Measurements from ENCODE around the gene BRINP1. TPM values are rescaled to one million over a fixed set of nuclear protein-coding genes. Genes with fewer than 3 reads are reported as not detected.

Gene BRINP1
- total RNA-seq, 1 donor from 2014 or later = 1.5 TPM

GRCh38 chr9:119283078-119283794 lies 86.0 kb downstream of the BRINP1 start:
- TF ChIP-seq, protein P1, sequence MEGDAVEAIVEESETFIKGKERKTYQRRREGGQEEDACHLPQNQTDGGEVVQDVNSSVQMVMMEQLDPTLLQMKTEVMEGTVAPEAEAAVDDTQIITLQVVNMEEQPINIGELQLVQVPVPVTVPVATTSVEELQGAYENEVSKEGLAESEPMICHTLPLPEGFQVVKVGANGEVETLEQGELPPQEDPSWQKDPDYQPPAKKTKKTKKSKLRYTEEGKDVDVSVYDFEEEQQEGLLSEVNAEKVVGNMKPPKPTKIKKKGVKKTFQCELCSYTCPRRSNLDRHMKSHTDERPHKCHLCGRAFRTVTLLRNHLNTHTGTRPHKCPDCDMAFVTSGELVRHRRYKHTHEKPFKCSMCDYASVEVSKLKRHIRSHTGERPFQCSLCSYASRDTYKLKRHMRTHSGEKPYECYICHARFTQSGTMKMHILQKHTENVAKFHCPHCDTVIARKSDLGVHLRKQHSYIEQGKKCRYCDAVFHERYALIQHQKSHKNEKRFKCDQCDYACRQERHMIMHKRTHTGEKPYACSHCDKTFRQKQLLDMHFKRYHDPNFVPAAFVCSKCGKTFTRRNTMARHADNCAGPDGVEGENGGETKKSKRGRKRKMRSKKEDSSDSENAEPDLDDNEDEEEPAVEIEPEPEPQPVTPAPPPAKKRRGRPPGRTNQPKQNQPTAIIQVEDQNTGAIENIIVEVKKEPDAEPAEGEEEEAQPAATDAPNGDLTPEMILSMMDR (IDR thresholded peaks at IDR 0.05) = no peak
- DNase-seq (no peak), ATAC-seq (peak; percentile 39)
- Histone ChIP-seq H3K27ac (no peak overlapping the region), H3K4me3 (no peak overlapping the region), H3K36me3 (no peaks in the 10 kb centered on the region), H3K9me3 (no peaks in the 10 kb centered on the region), H3K4me1 (no peaks in the 10 kb centered on the region), H3K27me3 (peaks cover 22% of the 10 kb centered on the region)
- intact Hi-C loops (cut with DNase I) = no loop called here

GRCh38 chr9:119282476-119283077 lies 86.7 kb downstream of the BRINP1 start:
- ATAC-seq (no peak), DNase-seq (no peak)
- peaks cover 22% of the 10 kb centered on the region for H3K27me3 ChIP-seq
- TF ChIP-seq, protein P1 (IDR thresholded peaks at IDR 0.05) = no peak
- no peak overlapping the region for H3K4me3 ChIP-seq
- no peaks in the 10 kb centered on the region for H3K36me3 ChIP-seq
- no peaks in the 10 kb centered on the region for H3K9me3 ChIP-seq
- H3K27ac ChIP-seq = no peak overlapping the region
- intact Hi-C loops (cut with DNase I) = no loop called here
- H3K4me1 ChIP-seq = no peaks in the 10 kb centered on the region

DNA sequence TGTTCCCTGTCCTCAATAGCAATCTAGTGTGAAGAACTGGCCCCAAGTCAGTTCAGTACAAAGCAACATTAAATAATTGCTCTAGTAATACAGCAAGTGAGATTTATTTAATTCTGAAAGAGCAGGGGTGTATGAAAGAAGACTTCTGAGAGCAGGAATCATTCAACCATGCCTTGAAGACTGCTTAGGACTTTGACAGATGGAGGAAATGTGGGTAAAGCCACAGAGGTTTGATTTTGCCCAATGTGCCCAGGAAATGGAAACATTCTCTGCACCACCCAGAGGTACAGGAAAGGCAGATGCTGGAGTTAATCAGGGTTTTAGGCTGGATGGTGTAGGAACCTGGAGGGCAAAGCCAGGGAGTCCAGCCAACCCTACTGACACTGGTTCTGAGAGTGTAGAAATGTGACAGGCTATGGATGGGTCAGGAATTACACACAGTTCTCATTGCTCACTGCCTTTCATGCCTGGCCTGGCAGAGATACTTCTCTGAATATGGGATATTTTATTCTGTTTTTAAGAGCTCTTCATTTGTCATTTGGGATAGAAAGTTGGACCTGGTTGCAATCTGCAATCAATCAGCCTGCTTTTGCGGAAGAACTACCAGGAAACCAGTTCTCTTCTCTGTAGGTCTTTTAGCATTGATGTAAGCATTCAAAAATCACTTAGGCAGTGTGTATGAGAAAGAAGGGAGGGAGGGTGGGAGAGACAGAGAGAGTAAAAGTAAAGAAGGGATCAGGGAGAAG lies 88.3 kb downstream of the BRINP1 start:
- Histone ChIP-seq H3K36me3 (no peaks in the 10 kb centered on the region), H3K27ac (no peak overlapping the region), H3K4me1 (no peaks in the 10 kb centered on the region), H3K27me3 (peaks cover 15% of the 10 kb centered on the region), H3K9me3 (no peaks in the 10 kb centered on the region), H3K4me3 (no peak overlapping the region)
- ATAC-seq (no peak), DNase-seq (no peak)
- TF ChIP-seq, protein P1 (IDR thresholded peaks at IDR 0.05) = no peak
- intact Hi-C loops (cut with DNase I) = no loop called here

GRCh38 chr9:119278171-119278570 lies 91.1 kb downstream of the BRINP1 start:
- intact Hi-C loops (cut with DNase I) = no loop called here
- Histone ChIP-seq H3K4me1 (no peaks in the 10 kb centered on the region), H3K27ac (no peak overlapping the region), H3K4me3 (no peak overlapping the region), H3K9me3 (no peaks in the 10 kb centered on the region), H3K27me3 (peaks cover 15% of the 10 kb centered on the region), H3K36me3 (no peaks in the 10 kb centered on the region)
- DNase-seq (no peak), ATAC-seq (no peak)
- TF ChIP-seq, protein P1 (IDR thresholded peaks at IDR 0.05) = no peak

DNA sequence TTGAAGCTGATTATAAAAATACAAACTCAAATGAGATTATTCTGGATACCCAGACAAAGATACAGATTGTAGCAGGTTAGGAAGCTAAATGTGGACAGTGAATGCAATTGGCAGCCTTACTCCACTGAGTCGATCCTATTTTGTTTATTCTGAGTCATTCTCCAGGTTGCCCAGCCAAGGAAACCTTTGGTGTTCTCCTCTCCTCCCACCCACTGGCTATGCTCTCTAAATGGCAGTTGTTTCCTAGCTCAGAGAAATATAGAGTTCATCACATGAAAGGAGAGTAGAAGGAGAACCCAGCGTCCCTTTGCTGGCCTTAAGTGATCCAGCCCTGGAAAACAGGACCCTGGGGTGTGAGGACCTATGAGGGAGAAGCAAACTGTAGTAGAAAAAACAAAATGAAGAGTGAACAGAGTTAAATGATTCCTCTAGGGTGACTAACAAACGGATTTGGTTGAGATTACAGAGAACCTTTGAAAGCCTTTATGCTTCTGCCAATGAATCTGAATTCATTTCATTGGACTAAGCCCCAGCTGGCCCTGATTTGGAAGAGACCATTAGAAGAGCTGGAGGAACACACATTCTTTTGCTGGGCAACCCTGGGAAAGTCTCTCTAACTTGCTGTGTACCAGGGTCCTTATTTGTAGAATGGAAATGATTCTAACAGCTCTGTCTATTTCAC lies 95.1 kb downstream of the BRINP1 start:
- H3K9me3 ChIP-seq = no peaks in the 10 kb centered on the region
- DNase-seq = no peak
- H3K36me3 ChIP-seq = no peaks in the 10 kb centered on the region
- no peaks in the 10 kb centered on the region for H3K4me1 ChIP-seq
- TF ChIP-seq, protein P1 (IDR thresholded peaks at IDR 0.05) = no peak
- no peak overlapping the region for H3K27ac ChIP-seq
- peaks cover 3% of the 10 kb centered on the region for H3K27me3 ChIP-seq
- intact Hi-C loops (cut with DNase I) = no loop called here
- H3K4me3 ChIP-seq = no peak overlapping the region
- no peak for ATAC-seq

Data from upper lobe of right lung (tissue), 1 donor.